Ascending aorta (tissue), 2 donors: ENCODE results near the gene RASGRP3. TPM values are rescaled to one million over a fixed set of nuclear protein-coding genes. Genes with fewer than 3 reads are reported as not detected.

Experiments used
- DNase-seq, 2 donors: peaks; one replicate each; pipeline ENCODE4 v3.0.0-alpha.2; 2019; ENCODE audit warnings: low spot score in 2 of 2
- H3K27ac ChIP-seq, 2 donors: fragments of 200-600 bp; sonication (generic); one replicate each; pipeline ENCODE4 v1.5.1; 2016 to 2017; ENCODE audit warnings: mild to moderate bottlenecking in 1 of 2
- H3K27me3 ChIP-seq: fragments of 200-600 bp; sonication (generic); one replicate; pipeline ENCODE4 v1.5.1; 2017
- H3K36me3 ChIP-seq, 2 donors: fragments of 200-600 bp; sonication (generic); one replicate each; pipeline ENCODE4 v1.5.1; 2016
- H3K4me1 ChIP-seq, 2 donors: fragments of 200-600 bp; sonication (generic); one replicate each; pipeline ENCODE4 v1.5.1; 2016 to 2017; ENCODE audit warnings: mild to moderate bottlenecking in 1 of 2
- H3K4me3 ChIP-seq, 2 donors: fragments of 200-600 bp; sonication (generic); one replicate each; pipeline ENCODE4 v1.5.1; 2016 to 2017; ENCODE audit warnings: mild to moderate bottlenecking in 1 of 2
- H3K9me3 ChIP-seq, 2 donors: fragments of 200-600 bp; sonication (generic); one replicate each; pipeline ENCODE4 v1.5.1; 2016
- CTCF ChIP-seq, 3 experiments: fragments of 200-600 bp in 2 of 3; fragments of 450-650 bp in 1 of 3; sonication (generic) in 2 of 3; IDR thresholded peaks; one replicate each; pipeline ENCODE4 v1.5.1; 2016 to 2019; ENCODE audit warnings: antibody characterized with exemption in 3 of 3, mild to moderate bottlenecking in 1 of 3, moderate library complexity in 1 of 3
- intact Hi-C: fragments of 100-400 bp; cut with DNase I; formaldehyde crosslinking; loops from one replicate; pipeline ENCODE4 v1.15.1; 2023
- total RNA-seq: library from RNA; depleted of rRNA; stranded (reverse); fragments of >200 nt; gene quantifications from one replicate; pipeline ENCODE4 v1.1.0, GENCODE V29; 2016

The RASGRP3 gene
- total RNA-seq, 1 donor from 2014 or later = 1.6 TPM

GRCh38 chr2:33448220-33448899, 28.1 kb upstream of the RASGRP3 start:
- intact Hi-C loops = loop anchor here (10.0 kb wide), 1 partner anchor 504 kb away; the partner anchor contains the start of gene LTBP1
- TF ChIP-seq CTCF (IDR thresholded peaks at IDR 0.05) = no peak
- no peak overlapping the region for H3K27ac ChIP-seq
- no peak for DNase-seq
- H3K4me3 ChIP-seq = no peak overlapping the region
- H3K36me3 ChIP-seq = no peaks in the 10 kb centered on the region
- H3K9me3 ChIP-seq = peaks cover 11 to 19% of the 10 kb centered on the region in 2 donors
- no peaks in the 10 kb centered on the region for H3K4me1 ChIP-seq
- H3K27me3 ChIP-seq = no peaks in the 10 kb centered on the region

- Histone ChIP-seq H3K4me1 (no peaks in the 10 kb centered on the region), H3K36me3 (no peaks in the 10 kb centered on the region), H3K4me3 (no peak overlapping the region), H3K9me3 (peaks cover 11 to 19% of the 10 kb centered on the region in 2 donors), H3K27ac (no peak overlapping the region), H3K27me3 (no peaks in the 10 kb centered on the region)
- no peak for DNase-seq
- intact Hi-C loops = no loop called here
- no peak for TF ChIP-seq CTCF (IDR thresholded peaks at IDR 0.05)
Observed at GRCh38 chr2:33451214-33451613, 25.2 kb upstream of the RASGRP3 start.

- Histone ChIP-seq H3K27me3 (no peaks in the 10 kb centered on the region), H3K4me1 (no peaks in the 10 kb centered on the region), H3K27ac (no peak overlapping the region), H3K9me3 (peaks cover 11 to 19% of the 10 kb centered on the region in 2 donors), H3K4me3 (no peak overlapping the region), H3K36me3 (no peaks in the 10 kb centered on the region)
- no peak for TF ChIP-seq CTCF (IDR thresholded peaks at IDR 0.05)
- no peak for DNase-seq
- intact Hi-C loops = no loop called here
Observed at GRCh38 chr2:33451825-33452224, 24.6 kb upstream of the RASGRP3 start.

- DNase-seq = no peak
- no peak overlapping the region for H3K27ac ChIP-seq
- H3K9me3 ChIP-seq = peaks cover 11 to 19% of the 10 kb centered on the region in 2 donors
- intact Hi-C loops = no loop called here
- no peaks in the 10 kb centered on the region for H3K36me3 ChIP-seq
- no peak overlapping the region for H3K4me3 ChIP-seq
- peaks cover 0 to 3% of the 10 kb centered on the region in 2 donors for H3K4me1 ChIP-seq
- TF ChIP-seq CTCF (IDR thresholded peaks at IDR 0.05) = no peak
- no peaks in the 10 kb centered on the region for H3K27me3 ChIP-seq
Observed at GRCh38 chr2:33452545-33452944, 23.9 kb upstream of the RASGRP3 start.

GRCh38 chr2:33453905-33454479, 22.5 kb upstream of the RASGRP3 start:
- Histone ChIP-seq H3K9me3 (peaks cover 11 to 19% of the 10 kb centered on the region in 2 donors), H3K36me3 (no peaks in the 10 kb centered on the region), H3K4me1 (peaks cover 0 to 8% of the 10 kb centered on the region in 2 donors), H3K27ac (no peak overlapping the region), H3K27me3 (no peaks in the 10 kb centered on the region), H3K4me3 (no peak overlapping the region)
- no peak for TF ChIP-seq CTCF (IDR thresholded peaks at IDR 0.05)
- no peak for DNase-seq
- intact Hi-C loops = no loop called here
